BLaER1 treated with 17β-estradiol and CSF1 and Interleukin-3, amounts not matched to agents 10 nM and 100 nM (cell line): Measurements from ENCODE around the gene ZNF653.

Source experiments
- H3K27ac ChIP-seq, 11 experiments: shearing (Covaris generic); formaldehyde crosslinking; 2 replicates each; pipeline ENCODE4 v1.8.1; 2022
- H3K27me3 ChIP-seq, 11 experiments: shearing (Covaris generic); formaldehyde crosslinking; 2 replicates each; pipeline ENCODE4 v1.8.1; 2022
- H3K36me3 ChIP-seq, 11 experiments: shearing (Covaris generic); formaldehyde crosslinking; 2 replicates each; pipeline ENCODE4 v1.8.1; 2022
- H3K4me1 ChIP-seq, 10 experiments: shearing (Covaris generic); formaldehyde crosslinking; 2 replicates each; pipeline ENCODE4 v1.8.1; 2022
- H3K4me2 ChIP-seq, 11 experiments: shearing (Covaris generic); formaldehyde crosslinking; 2 replicates each; pipeline ENCODE4 v1.8.1; 2022
- H3K4me3 ChIP-seq, 10 experiments: shearing (Covaris generic); formaldehyde crosslinking; 2 replicates each; pipeline ENCODE4 v1.8.1; 2022
- H3K9ac ChIP-seq, 11 experiments: shearing (Covaris generic); formaldehyde crosslinking; 2 replicates each; pipeline ENCODE4 v1.8.1; 2022
- H3K9me3 ChIP-seq, 11 experiments: shearing (Covaris generic); formaldehyde crosslinking; replicated peaks in 1 of 11; 2 replicates each; pipeline ENCODE4 v1.8.1; 2022
- H4K20me1 ChIP-seq, 11 experiments: shearing (Covaris generic); formaldehyde crosslinking; 2 replicates each; pipeline ENCODE4 v1.8.1; 2022
- Cebpa-rat ChIP-seq, 11 experiments: shearing (Covaris generic); IDR thresholded peaks; 2 replicates each; pipeline ENCODE4 v1.8.1; 2022

The ZNF653 gene

DNA sequence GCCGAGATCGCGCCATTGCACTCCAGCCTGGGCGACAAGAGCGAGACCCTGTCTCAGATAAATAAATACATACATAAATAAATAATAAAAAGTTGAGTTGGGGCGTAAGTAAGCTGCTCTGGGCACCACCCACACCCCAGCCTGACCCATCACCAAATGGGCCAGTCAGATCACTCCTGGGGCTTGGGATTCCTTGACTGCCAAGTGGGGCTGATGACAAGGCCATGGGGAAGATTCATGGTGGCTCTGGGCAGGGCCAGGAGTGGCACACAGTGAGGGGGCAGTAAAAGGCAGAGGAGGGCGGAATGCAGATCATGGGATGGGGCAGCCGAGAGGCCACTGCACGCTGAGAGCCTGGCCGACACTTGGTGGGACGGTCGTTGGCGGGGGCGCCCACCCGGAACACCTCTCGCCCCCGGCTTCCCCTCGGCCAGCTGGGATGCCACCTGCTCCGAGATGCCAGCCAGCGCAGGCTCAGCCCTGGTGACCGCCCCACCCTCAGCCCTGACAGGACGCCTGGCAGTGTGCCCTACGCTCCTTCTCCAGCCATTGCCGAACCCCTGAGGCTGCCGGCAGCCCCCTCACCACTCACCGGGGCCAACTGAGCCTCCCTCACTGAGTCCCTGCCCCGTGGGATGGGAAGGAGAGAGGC is 10.9 kb downstream of the ZNF653 start:
- H3K4me1 ChIP-seq: no peaks in the 10 kb centered on the region
- no peak overlapping the region for H3K9ac ChIP-seq
- no peak overlapping the region for H3K4me3 ChIP-seq
- no peaks in the 10 kb centered on the region for H3K9me3 ChIP-seq
- H4K20me1 ChIP-seq: peaks cover 0 to 45% (median 0%) of the 10 kb centered on the region in 11 experiments; a peak in 6 of 22 replicates
- H3K27ac ChIP-seq: no peak overlapping the region
- peaks cover 31 to 81% (median 65%) of the 10 kb centered on the region in 11 experiments for H3K36me3 ChIP-seq
- no peaks in the 10 kb centered on the region for H3K27me3 ChIP-seq
- H3K4me2 ChIP-seq: no peak overlapping the region
- TF ChIP-seq Cebpa-rat (IDR thresholded peaks at IDR 0.05): no peak

DNA sequence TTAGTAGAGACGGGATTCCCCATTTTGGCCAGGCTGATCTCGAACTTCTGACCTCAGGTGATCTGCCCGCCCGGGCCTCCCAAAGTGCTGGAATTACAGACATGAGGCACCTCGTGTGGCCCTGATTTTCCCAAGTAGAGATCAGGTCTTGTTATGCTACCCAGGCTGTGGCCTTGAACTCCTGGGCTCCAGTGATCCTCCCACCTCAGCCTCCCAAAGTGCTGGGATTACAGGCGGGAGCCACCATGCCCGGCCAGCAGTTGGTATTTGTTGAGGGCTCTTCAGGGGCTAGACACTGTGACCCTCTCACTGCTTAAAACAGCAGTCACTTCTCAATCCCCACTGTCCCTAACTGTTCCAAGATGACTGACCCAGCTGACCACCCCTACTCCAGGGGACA is 16.3 kb downstream of the ZNF653 start:
- H3K9ac ChIP-seq: no peak overlapping the region
- H3K27me3 ChIP-seq: no peaks in the 10 kb centered on the region
- no peak for TF ChIP-seq Cebpa-rat (IDR thresholded peaks at IDR 0.05)
- H3K9me3 ChIP-seq: no peaks in the 10 kb centered on the region
- H4K20me1 ChIP-seq: peaks cover 0 to 9% (median 0%) of the 10 kb centered on the region in 11 experiments; a peak in 4 of 22 replicates
- peaks cover 0 to 14% (median 5%) of the 10 kb centered on the region in 10 experiments; a peak in 11 of 20 replicates for H3K4me1 ChIP-seq
- H3K36me3 ChIP-seq: peaks cover 20 to 56% (median 41%) of the 10 kb centered on the region in 11 experiments; a peak in 20 of 22 replicates
- no peak overlapping the region for H3K4me3 ChIP-seq
- no peak overlapping the region for H3K27ac ChIP-seq
- H3K4me2 ChIP-seq: no peak overlapping the region

DNA sequence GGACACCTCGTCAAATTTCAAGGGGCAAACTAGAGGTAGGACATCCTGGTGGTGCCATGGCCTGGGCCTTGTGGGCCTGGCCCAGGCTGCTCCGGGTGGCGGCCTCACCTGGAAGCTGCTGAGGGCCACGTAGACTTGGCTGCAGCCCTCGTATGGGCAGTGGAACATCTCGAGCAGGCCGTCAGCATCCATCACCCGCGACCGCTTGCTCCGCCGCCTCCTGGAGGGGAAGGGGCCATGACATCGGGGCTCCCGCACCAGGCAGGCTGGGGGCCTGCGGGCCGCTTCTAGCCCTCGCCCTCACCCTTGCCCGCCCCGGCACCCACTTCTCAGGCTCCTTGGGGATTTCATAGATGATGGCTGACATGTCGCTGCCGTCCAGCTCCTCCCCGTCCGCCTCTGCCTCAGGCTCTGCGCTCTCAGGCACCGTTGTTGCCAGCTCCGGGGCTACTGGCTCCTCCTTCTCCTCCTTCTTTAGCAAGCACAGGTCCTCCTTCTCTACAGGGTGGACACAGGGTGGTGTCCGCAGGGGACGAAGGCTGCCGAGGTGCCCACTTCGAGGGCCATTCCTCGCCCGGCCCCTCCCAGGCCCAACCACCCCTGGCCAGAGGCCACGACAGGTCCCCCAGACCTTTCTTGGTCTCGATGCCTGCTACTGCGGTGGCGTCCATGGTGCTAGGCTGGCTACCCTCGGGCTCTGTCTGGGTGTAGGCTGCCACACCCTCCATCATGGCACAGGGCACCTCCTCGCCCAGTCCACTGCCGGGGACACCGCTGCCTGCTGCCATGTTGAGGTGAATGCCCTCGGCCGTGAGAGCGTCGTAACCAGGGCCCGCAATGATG is 18.8 kb downstream of the ZNF653 start:
- Histone ChIP-seq H3K36me3 (peaks cover 13 to 38% (median 22%) of the 10 kb centered on the region in 11 experiments; a peak in 16 of 22 replicates), H3K4me1 (peaks cover 7 to 33% (median 25%) of the 10 kb centered on the region in 10 experiments; a peak in 19 of 20 replicates), H3K9ac (no peak overlapping the region), H3K4me2 (no peak overlapping the region), H3K27ac (no peak overlapping the region), H3K27me3 (peaks cover 4 to 6% (median 5%) of the 10 kb centered on the region in 11 experiments; a peak in 15 of 22 replicates), H3K4me3 (no peak overlapping the region), H4K20me1 (peaks cover 0 to 9% (median 0%) of the 10 kb centered on the region in 11 experiments; a peak in 4 of 22 replicates), H3K9me3 (no peaks in the 10 kb centered on the region)
- no peak for TF ChIP-seq Cebpa-rat (IDR thresholded peaks at IDR 0.05)

DNA sequence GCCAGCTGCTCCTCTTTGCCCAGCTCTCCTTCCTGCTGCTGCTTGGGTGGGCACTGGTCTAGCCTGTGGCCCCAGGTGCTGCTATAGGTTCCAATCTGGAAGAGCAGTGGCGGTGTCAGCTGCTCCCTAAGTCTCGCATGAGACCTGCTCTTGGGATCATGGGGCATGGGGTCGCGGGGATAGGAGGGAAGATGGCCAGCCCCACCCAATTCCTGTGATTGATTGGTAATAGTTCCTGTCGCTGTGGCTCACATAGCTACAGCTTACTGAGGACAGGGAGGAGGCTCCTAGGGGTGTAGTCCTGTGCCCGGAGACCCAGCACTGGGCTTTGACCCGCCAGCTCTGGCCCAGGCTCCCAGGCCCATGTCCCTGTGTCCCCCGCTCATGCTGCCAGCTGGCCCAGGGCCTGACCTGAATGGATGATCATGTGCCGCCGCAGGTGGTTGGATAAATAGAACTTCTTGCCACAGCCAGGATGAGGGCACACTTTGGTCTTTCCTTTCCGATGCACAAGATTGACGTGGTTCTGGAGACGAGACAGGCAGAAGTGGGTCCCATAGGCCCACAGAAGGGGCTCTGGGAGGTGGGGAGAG is 20.3 kb downstream of the ZNF653 start:
- no peak for TF ChIP-seq Cebpa-rat (IDR thresholded peaks at IDR 0.05)
- no peaks in the 10 kb centered on the region for H3K9me3 ChIP-seq
- no peak overlapping the region for H3K4me3 ChIP-seq
- H3K36me3 ChIP-seq: peaks cover 6 to 28% (median 13%) of the 10 kb centered on the region in 11 experiments; a peak in 12 of 22 replicates
- no peak overlapping the region for H3K9ac ChIP-seq
- peaks cover 10 to 37% (median 31%) of the 10 kb centered on the region in 10 experiments; a peak in 19 of 20 replicates for H3K4me1 ChIP-seq
- H3K4me2 ChIP-seq: peak overlapping the region in 4 of 11 experiments; percentile 5 to 45 (median 22); a peak in 4 of 22 replicates
- H3K27ac ChIP-seq: no peak overlapping the region
- H3K27me3 ChIP-seq: peaks cover 9 to 22% (median 17%) of the 10 kb centered on the region in 11 experiments; a peak in 19 of 22 replicates
- peaks cover 0 to 9% (median 0%) of the 10 kb centered on the region in 11 experiments; a peak in 4 of 22 replicates for H4K20me1 ChIP-seq

DNA sequence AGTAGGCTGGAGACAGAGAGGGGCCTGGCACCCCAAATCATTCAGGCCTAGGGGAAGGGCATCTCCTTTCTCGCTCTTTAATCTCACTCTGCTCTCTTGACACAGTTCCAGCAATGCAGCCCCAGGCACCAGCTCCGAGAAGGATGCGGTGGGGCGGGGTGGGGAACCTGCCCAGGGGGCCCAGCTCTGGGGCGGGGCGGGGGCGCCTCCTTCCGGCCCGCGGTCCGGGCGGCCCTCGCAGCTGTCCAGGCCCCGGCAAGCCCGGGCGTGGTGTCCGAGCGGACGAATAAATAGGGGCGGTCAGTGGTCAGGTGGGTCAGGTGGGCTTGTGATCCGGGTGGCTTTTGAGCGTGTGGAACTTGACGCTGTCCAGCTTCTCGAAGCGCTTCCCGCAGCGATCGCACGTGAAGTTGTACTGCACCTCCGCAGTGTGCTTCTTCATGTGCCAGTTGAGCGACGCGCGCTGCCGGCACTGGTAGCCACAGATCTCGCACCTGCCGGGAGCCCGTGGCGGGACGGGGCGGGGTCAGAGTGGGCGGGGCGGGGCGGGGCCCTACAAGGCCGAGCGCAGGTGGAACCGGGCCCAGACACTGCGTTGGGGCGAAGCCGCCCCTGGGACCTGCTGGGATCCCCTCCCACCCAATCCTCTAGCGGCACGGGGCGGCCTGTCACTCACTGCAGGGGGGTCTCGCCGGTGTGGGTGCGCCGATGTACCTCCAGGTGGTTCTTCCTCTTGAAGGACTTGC is 22.1 kb downstream of the ZNF653 start:
- Histone ChIP-seq H3K9me3 (no peaks in the 10 kb centered on the region), H4K20me1 (peaks cover 0 to 11% (median 0%) of the 10 kb centered on the region in 11 experiments; a peak in 6 of 22 replicates), H3K4me3 (no peak overlapping the region), H3K27ac (no peak overlapping the region), H3K4me1 (peaks cover 19 to 38% (median 34%) of the 10 kb centered on the region in 10 experiments), H3K9ac (peak overlapping the region in 2 of 11 experiments; percentile 10 to 71; a peak in 1 of 22 replicates), H3K4me2 (peak overlapping the region; percentile 80 to 94 (median 88); a peak in 21 of 22 replicates), H3K27me3 (peaks cover 9 to 34% (median 23%) of the 10 kb centered on the region in 11 experiments; a peak in 19 of 22 replicates), H3K36me3 (peaks cover 0 to 13% (median 5%) of the 10 kb centered on the region in 11 experiments; a peak in 6 of 22 replicates)
- TF ChIP-seq Cebpa-rat (IDR thresholded peaks at IDR 0.05): no peak

DNA sequence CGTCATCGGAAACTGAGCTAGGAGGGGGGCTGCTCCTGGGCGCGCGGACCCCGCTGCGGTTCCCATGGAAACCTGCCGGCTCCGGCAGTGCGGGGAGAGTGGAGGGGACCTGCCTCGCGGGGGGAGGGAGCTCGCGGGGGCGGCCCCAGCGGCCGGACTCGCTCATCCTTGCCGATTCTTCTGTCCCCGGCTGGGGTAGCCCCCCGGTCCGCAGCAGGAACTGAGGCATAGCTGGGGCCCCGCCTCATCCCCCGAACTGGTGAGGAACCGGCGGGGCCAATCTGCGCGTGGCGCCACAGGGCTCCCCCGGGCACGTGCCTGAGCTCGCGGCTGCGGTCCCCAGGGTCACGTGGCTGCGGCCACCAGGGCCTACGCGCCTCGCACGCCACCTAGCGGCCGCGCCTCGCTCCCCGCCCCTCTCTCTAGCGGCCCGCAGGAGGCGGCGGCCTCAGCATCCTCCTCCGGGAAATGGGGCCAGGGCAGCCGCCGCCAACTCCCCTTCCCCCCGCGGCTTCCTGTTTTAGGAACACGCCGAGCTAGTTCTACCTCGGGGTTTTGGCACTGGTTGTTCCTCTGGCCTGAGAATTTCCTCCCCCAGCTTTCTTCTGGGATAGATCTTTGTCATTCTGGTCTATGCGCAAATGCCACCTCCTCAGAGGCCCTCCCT is 23.1 kb downstream of the ZNF653 start:
- peaks cover 0 to 11% (median 0%) of the 10 kb centered on the region in 11 experiments; a peak in 6 of 22 replicates for H4K20me1 ChIP-seq
- no peak for TF ChIP-seq Cebpa-rat (IDR thresholded peaks at IDR 0.05)
- H3K9me3 ChIP-seq: no peaks in the 10 kb centered on the region
- peak overlapping the region; percentile 34 to 79 (median 72); a peak in 21 of 22 replicates for H3K27ac ChIP-seq
- peaks cover 9 to 34% (median 23%) of the 10 kb centered on the region in 11 experiments; a peak in 19 of 22 replicates for H3K27me3 ChIP-seq
- peak overlapping the region; percentile 59 to 76 (median 71); a peak in 21 of 22 replicates for H3K9ac ChIP-seq
- peak overlapping the region; percentile 50 to 67 (median 56) for H3K4me3 ChIP-seq
- H3K36me3 ChIP-seq: peaks cover 0 to 11% (median 4%) of the 10 kb centered on the region in 11 experiments; a peak in 6 of 22 replicates
- peak overlapping the region; percentile 80 to 94 (median 88) for H3K4me2 ChIP-seq
- peaks cover 23 to 44% (median 34%) of the 10 kb centered on the region in 10 experiments for H3K4me1 ChIP-seq

DNA sequence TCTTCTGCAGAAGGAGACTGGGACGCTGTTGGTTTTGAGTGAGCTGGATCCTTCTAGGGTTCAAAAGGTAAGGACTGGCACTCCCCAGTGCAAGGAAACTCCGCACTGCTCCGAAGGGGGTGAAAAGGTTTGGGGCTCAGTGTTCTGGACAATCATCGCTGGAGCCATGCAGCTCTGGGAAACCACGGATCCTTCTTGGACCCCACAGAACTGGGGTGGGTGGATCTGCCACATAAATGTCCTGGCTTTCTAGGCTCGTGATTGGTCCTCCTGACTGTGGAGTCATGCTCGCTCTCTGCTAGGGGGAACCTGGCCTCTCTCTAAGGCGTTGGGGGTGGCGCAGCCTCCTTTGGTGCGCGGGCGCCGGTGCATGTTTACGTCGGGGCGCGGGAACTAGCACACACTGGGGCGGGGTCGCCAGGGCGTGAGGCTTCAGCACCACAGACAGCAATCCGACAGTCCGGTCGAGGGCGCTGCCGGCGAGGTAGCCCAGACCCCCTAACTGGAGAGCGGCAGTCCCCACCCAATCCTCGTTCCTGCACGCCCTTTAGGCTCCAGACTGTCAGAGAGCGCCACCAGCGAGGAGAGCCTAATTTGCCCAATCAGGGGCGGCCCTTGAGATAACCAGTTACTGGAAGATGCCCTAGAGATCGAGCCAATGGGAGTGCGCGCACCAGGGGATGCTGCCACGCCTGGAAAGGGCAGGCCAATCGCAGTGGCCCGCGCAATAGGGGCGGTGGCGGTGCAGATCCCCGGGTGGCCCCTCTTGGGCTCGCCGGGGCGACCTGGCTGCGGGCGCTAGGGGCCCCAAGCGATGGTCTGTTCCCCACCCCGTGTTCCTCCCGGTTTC is 23.9 kb downstream of the ZNF653 start:
- peak overlapping the region; percentile 50 to 67 (median 56) for H3K4me3 ChIP-seq
- peaks cover 0 to 11% (median 0%) of the 10 kb centered on the region in 11 experiments; a peak in 4 of 22 replicates for H4K20me1 ChIP-seq
- peak overlapping the region; percentile 59 to 76 (median 71); a peak in 21 of 22 replicates for H3K9ac ChIP-seq
- H3K27ac ChIP-seq: peak overlapping the region; percentile 34 to 79 (median 72); a peak in 21 of 22 replicates
- peaks cover 9 to 34% (median 23%) of the 10 kb centered on the region in 11 experiments; a peak in 19 of 22 replicates for H3K27me3 ChIP-seq
- peak overlapping the region; percentile 80 to 94 (median 88) for H3K4me2 ChIP-seq
- no peaks in the 10 kb centered on the region for H3K9me3 ChIP-seq
- no peak for TF ChIP-seq Cebpa-rat (IDR thresholded peaks at IDR 0.05)
- H3K4me1 ChIP-seq: peaks cover 23 to 44% (median 34%) of the 10 kb centered on the region in 10 experiments
- H3K36me3 ChIP-seq: peaks cover 0 to 3% (median 0%) of the 10 kb centered on the region in 11 experiments; a peak in 3 of 22 replicates
